Astrocyte of the cerebellum (primary cell): ENCODE measurements around the gene DAAM1.

Source experiments
- DNase-seq: peaks from one replicate; pipeline ENCODE4 v3.0.0-alpha.2; 2011; ENCODE audit warnings: low read depth
- H3K4me3 ChIP-seq: 2 replicates; pipeline ENCODE4 v1.5.1; 2011; ENCODE audit warnings: mild to moderate bottlenecking, low read depth, low read length, moderate library complexity
- CTCF ChIP-seq: IDR thresholded peaks from 2 replicates; pipeline ENCODE4 v1.5.1; 2012; ENCODE audit warnings: low read length, low read depth, moderate library complexity, mild to moderate bottlenecking; ENCODE audit errors: missing control alignments
- in situ Hi-C: cut with HindIII; loops from 2 replicates; pipeline ENCODE4 v1.10.0; 2017; ENCODE audit warnings: low sequenced_read_pairs

The DAAM1 gene

GRCh38 chr14:59273737-59274136 is 85.3 kb downstream of the DAAM1 start:
- DNase-seq, result no peak
- TF ChIP-seq CTCF, result no peak
- in situ Hi-C loops, result no loop called here

GRCh38 chr14:59274991-59275391 is 86.5 kb downstream of the DAAM1 start:
- in situ Hi-C loops, result no loop called here
- TF ChIP-seq CTCF, result no peak

More at GRCh38 chr14:59273737-59274136, 85.3 kb downstream of the DAAM1 start:
- no peak overlapping the region for H3K4me3 ChIP-seq

GRCh38 chr14:59275668-59276067 is 87.2 kb downstream of the DAAM1 start:
- in situ Hi-C loops, result no loop called here
- peak; percentile 84 for DNase-seq
- TF ChIP-seq CTCF, result no peak
- no peak overlapping the region for H3K4me3 ChIP-seq

More at GRCh38 chr14:59274991-59275391, 86.5 kb downstream of the DAAM1 start:
- no peak overlapping the region for H3K4me3 ChIP-seq
- no peak for DNase-seq

- no peak for DNase-seq
- TF ChIP-seq CTCF, result no peak
- in situ Hi-C loops, result no loop called here
- H3K4me3 ChIP-seq, result no peak overlapping the region
Measured at GRCh38 chr14:59276235-59276634, 87.8 kb downstream of the DAAM1 start.

- TF ChIP-seq CTCF, result peak; percentile 9
- H3K4me3 ChIP-seq, result no peak overlapping the region
- no peak for DNase-seq
- in situ Hi-C loops, result no loop called here
Measured at GRCh38 chr14:59277659-59278058, 89.2 kb downstream of the DAAM1 start.

GRCh38 chr14:59278111-59278510 is 89.6 kb downstream of the DAAM1 start:
- no peak for TF ChIP-seq CTCF
- DNase-seq, result peak; percentile 69
- no peak overlapping the region for H3K4me3 ChIP-seq
- in situ Hi-C loops, result no loop called here

GRCh38 chr14:59280961-59281360 is 92.5 kb downstream of the DAAM1 start:
- in situ Hi-C loops, result no loop called here
- no peak overlapping the region for H3K4me3 ChIP-seq
- TF ChIP-seq CTCF, result no peak
- DNase-seq, result no peak
